Endothelial cell of umbilical vein (primary cell): ENCODE results near the gene PDE6B. TPM values are rescaled to one million over a fixed set of nuclear protein-coding genes. Genes with fewer than 3 reads are reported as not detected.
"Not testable (repeated sequence)": the region's sequence is repeated elsewhere in the genome, so short reads cannot be mapped to it uniquely, and the experiment has no call there.

Experiments
- BruUV-seq: library from RNA; stranded (reverse); fragments of 400-500 nt; replicated peaks from 2 replicates; lab custom pipeline; 2021; lab: Mats Ljungman, UMichigan
- CTCF ChIA-PET: fragments of 300-600, 350-600 bp; sonication (Branson Sonifier 250); formaldehyde crosslinking; loops from one replicate; lab custom pipeline; 2021; ENCODE audit warnings: antibody characterized with exemption, inconsistent platforms; lab: Charles Lee
- POLR2A ChIA-PET: fragments of 300-600, 350-600 bp; sonication (Branson Sonifier 250); formaldehyde crosslinking; loops from one replicate; lab custom pipeline; 2021; ENCODE audit warnings: antibody characterized with exemption, inconsistent platforms; lab: Charles Lee
- DNase-seq: peaks from one replicate; pipeline ENCODE4 v3.0.0-alpha.2; 2011; ENCODE audit warnings: low read depth, low spot score
- FAIRE-seq: peaks from 2 replicates; lab custom pipeline; 2011; peaks lifted over from hg19 to GRCh38; lab: Jason Lieb, UNC
- H2AFZ ChIP-seq: 2 replicates; pipeline ENCODE4 v1.6.0; 2012; ENCODE audit warnings: low read depth, low read length, control low read depth, inconsistent platforms
- H3K27ac ChIP-seq: 2 replicates; pipeline ENCODE4 v1.5.1; 2011; ENCODE audit warnings: low read depth, mild to moderate bottlenecking, control low read depth, low read length, moderate library complexity; ENCODE audit not compliant: insufficient read depth
- H3K27me3 ChIP-seq, 2 experiments: 2 replicates each; pipeline versions ENCODE4 v1.6.0 to v1.6.1; 2011; ENCODE audit warnings: low read length in 2 of 2, mixed read lengths in 1 of 2; ENCODE audit not compliant: control insufficient read depth in 2 of 2, insufficient read depth in 2 of 2
- H3K36me3 ChIP-seq, 2 experiments: 2 replicates in 1 of 2; 3 replicates in 1 of 2; pipeline ENCODE4 v1.5.1; 2011; ENCODE audit warnings: low read length in 2 of 2, mild to moderate bottlenecking in 1 of 2, moderate library complexity in 1 of 2; ENCODE audit not compliant: control insufficient read depth in 2 of 2, insufficient read depth in 2 of 2; ENCODE audit errors: extremely low read depth in 1 of 2
- H3K4me1 ChIP-seq: 3 replicates; pipeline ENCODE4 v1.5.1; 2011; ENCODE audit warnings: mild to moderate bottlenecking, low read length; ENCODE audit not compliant: control insufficient read depth, insufficient read depth; ENCODE audit errors: extremely low read depth
- H3K4me2 ChIP-seq: 2 replicates; pipeline ENCODE4 v1.6.1; 2011; ENCODE audit warnings: low read length, control low read depth, mixed read lengths; ENCODE audit not compliant: insufficient read depth
- H3K4me3 ChIP-seq, 3 experiments: fragments of 200-600 bp in 1 of 3; sonication (generic), shearing (Covaris generic) in 1 of 3; replicated peaks in 1 of 3; 2 replicates each; pipeline ENCODE4 v1.5.1; 2011 to 2016; ENCODE audit warnings: control low read depth in 3 of 3, low read length in 3 of 3, mild to moderate bottlenecking in 2 of 3, inconsistent platforms in 1 of 3, low read depth in 1 of 3, moderate library complexity in 1 of 3; ENCODE audit not compliant: insufficient read depth in 1 of 3
- H3K79me2 ChIP-seq: 2 replicates; pipeline ENCODE4 v1.6.0; 2012; ENCODE audit warnings: low read length, inconsistent platforms; ENCODE audit not compliant: control insufficient read depth, insufficient read depth
- H3K9ac ChIP-seq: replicated peaks from 2 replicates; pipeline ENCODE3; 2011; ENCODE audit warnings: low read length, control low read depth; ENCODE audit not compliant: insufficient read depth; ENCODE audit errors: extremely low read depth
- H3K9me1 ChIP-seq: replicated peaks from 3 replicates; pipeline ENCODE4 v1.6.0; 2011; ENCODE audit warnings: mild to moderate bottlenecking, low read length; ENCODE audit not compliant: control insufficient read depth, insufficient read depth; ENCODE audit errors: extremely low read depth
- H3K9me3 ChIP-seq: replicated peaks from 2 replicates; pipeline ENCODE4 v1.5.1; 2012; ENCODE audit warnings: low read length, inconsistent platforms; ENCODE audit not compliant: control insufficient read depth, insufficient read depth
- H4K20me1 ChIP-seq: replicated peaks from 2 replicates; pipeline ENCODE3; 2011; ENCODE audit warnings: mild to moderate bottlenecking, low read length; ENCODE audit not compliant: control insufficient read depth, insufficient read depth; ENCODE audit errors: extremely low read depth
- EZH2 ChIP-seq: IDR thresholded peaks from 2 replicates; pipeline ENCODE4 v1.6.1; 2012; ENCODE audit warnings: borderline replicate concordance, low read depth, mild to moderate bottlenecking, moderate library complexity, low read length, inconsistent platforms; ENCODE audit not compliant: severe bottlenecking
- JUN ChIP-seq: IDR thresholded peaks from 2 replicates; pipeline ENCODE4 v1.6.1; 2011; ENCODE audit warnings: borderline replicate concordance, low read depth; ENCODE audit not compliant: insufficient read length, insufficient read depth
- MYC ChIP-seq: IDR thresholded peaks from one replicate; pipeline ENCODE4 v1.6.1; 2011; ENCODE audit warnings: mild to moderate bottlenecking, low read depth, low read length
- POLR2A ChIP-seq: IDR thresholded peaks from 2 replicates; pipeline ENCODE4 v1.6.1; 2012; ENCODE audit warnings: low read depth, mild to moderate bottlenecking, control low read depth, low read length
- POLR2AphosphoS5 ChIP-seq: IDR thresholded peaks from 2 replicates; pipeline ENCODE4 v1.6.1; 2012; ENCODE audit warnings: low read depth, mild to moderate bottlenecking, control low read depth, low read length, moderate library complexity; ENCODE audit not compliant: insufficient read depth
- dilution Hi-C: fragments of 300-500 bp; cut with MboI; formaldehyde crosslinking; loops from one replicate; pipeline ENCODE4 v1.15.0; 2019; ENCODE audit warnings: low sequenced_read_pairs; ENCODE audit not compliant: extremely low pct_ligation_motif_present
- intact Hi-C: fragments of 100-400 bp; cut with micrococcal nuclease; formaldehyde crosslinking; loops from one replicate; pipeline ENCODE4 v1.10.0; 2022
- polyA plus RNA-seq, 4 experiments: library from polyadenylated mRNA; depleted of rRNA in 3 of 4; stranded (reverse) in 3 of 4; unstranded in 1 of 4; fragments of >200 nt; gene quantifications; 2 replicates each; pipeline versions ENCODE4 v1.2.1 to v1.2.3, GENCODE V29; 2011 to 2012; ENCODE audit warnings: missing spikeins in 1 of 4
- total RNA-seq: library from RNA; stranded (reverse); gene quantifications from 2 replicates; pipeline ENCODE4 v1.2.3, GENCODE V29; 2021

PDE6B gene
- total and polyA plus RNA-seq, 2 donors (not counting 3 experiments of a cell fraction or from before 2014, with no cell fraction given): 0.77 to 1.8 TPM

- ChIA-PET POLR2A (no interaction called here), CTCF (no interaction called here)
These were observed 79.6 kb downstream of the PDE6B start for GRCh38 chr4:704971-705277.

GRCh38 chr4:705278-706082 is 80.1 kb downstream of the PDE6B start, which contains the start of gene PCGF3:
TSS of gene PCGF3 (plus strand) at chr4:705832. CDS start at chr4:733681, 27,849 bp downstream.
- DNase-seq: peak; percentile 96
- POLR2A ChIA-PET: no interaction called here
- dilution Hi-C loops (no loop called here), intact Hi-C loops (loop anchor here (1.0 kb wide), 1 partner anchor 18 kb away; no protein-coding TSS in a partner anchor)
- FAIRE-seq: peak; percentile 97
- peak within 1 kb of the TSS; percentile 31 for H3K4me2 ChIP-seq
- H2AFZ ChIP-seq: peak within 1 kb of the TSS; percentile 21
- H3K36me3 ChIP-seq: peaks cover 2 to 5% of the 10 kb centered on the region in 2 experiments
- H3K9ac ChIP-seq: peak within 1 kb of the TSS; percentile 99
- H3K4me3 ChIP-seq: peak within 1 kb of the TSS; percentile 46 to 77 (median 71)
- no peaks in the 10 kb centered on the region for H3K9me1 ChIP-seq
- H3K27me3 ChIP-seq: no peaks in the 10 kb centered on the region
- peaks cover 3% of the 10 kb centered on the region for H4K20me1 ChIP-seq
- H3K4me1 ChIP-seq: peaks cover 14% of the 10 kb centered on the region
- CTCF ChIA-PET: no interaction called here
- H3K79me2 ChIP-seq: peaks cover 42% of the 10 kb centered on the region
- TF ChIP-seq POLR2A: peak; percentile 54
- TF ChIP-seq JUN: no peak
- TF ChIP-seq POLR2AphosphoS5: peak; percentile 57
- TF ChIP-seq EZH2: no peak
- peak within 1 kb of the TSS; percentile 75 for H3K27ac ChIP-seq
- TSS peak; percentile 81 for BruUV-seq
- H3K9me3 ChIP-seq: no peaks in the 10 kb centered on the region

More at GRCh38 chr4:704971-705277, 79.6 kb downstream of the PDE6B start:
- H4K20me1 ChIP-seq: peaks cover 3% of the 10 kb centered on the region
- TF ChIP-seq JUN: no peak
- no peak for TF ChIP-seq MYC
- no peak for TF ChIP-seq POLR2A
- TF ChIP-seq EZH2: no peak
- dilution Hi-C loops (no loop called here), intact Hi-C loops (loop anchor here (1.0 kb wide), 1 partner anchor 18 kb away; no protein-coding TSS in a partner anchor)
- DNase-seq: no peak
- no peaks in the 10 kb centered on the region for H3K9me1 ChIP-seq
- no peak overlapping the region for H3K27ac ChIP-seq
- no peaks in the 10 kb centered on the region for H3K9me3 ChIP-seq
- no peak overlapping the region for H3K4me3 ChIP-seq
- H3K9ac ChIP-seq: no peak overlapping the region
- H3K4me2 ChIP-seq: no peak overlapping the region
- no TSS peak for BruUV-seq
- H3K27me3 ChIP-seq: no peaks in the 10 kb centered on the region
- no peak for FAIRE-seq
- H2AFZ ChIP-seq: no peak overlapping the region
- peaks cover 14% of the 10 kb centered on the region for H3K4me1 ChIP-seq
- H3K79me2 ChIP-seq: peaks cover 37% of the 10 kb centered on the region
- H3K36me3 ChIP-seq: peaks cover 1 to 2% of the 10 kb centered on the region in 2 experiments

GRCh38 chr4:706083-706633 is 80.8 kb downstream of the PDE6B start:
- Histone ChIP-seq H3K9ac (peak overlapping the region; percentile 99), H2AFZ (peak overlapping the region; percentile 21), H3K4me1 (peaks cover 14% of the 10 kb centered on the region), H3K79me2 (peaks cover 49% of the 10 kb centered on the region), H3K4me3 (peak overlapping the region; percentile 46 to 77 (median 71)), H3K27ac (peak overlapping the region; percentile 75), H3K4me2 (peak overlapping the region; percentile 27)
- H3K9me3 ChIP-seq, H3K9me1 ChIP-seq, H4K20me1 ChIP-seq, BruUV-seq, POLR2A ChIA-PET, DNase-seq, intact Hi-C loops, H3K27me3 ChIP-seq, H3K36me3 ChIP-seq, dilution Hi-C loops, CTCF ChIA-PET: not testable (repeated sequence)
- peak; percentile 59 for FAIRE-seq
